Measurements from ENCODE around the gene TMEM182.

DNA sequence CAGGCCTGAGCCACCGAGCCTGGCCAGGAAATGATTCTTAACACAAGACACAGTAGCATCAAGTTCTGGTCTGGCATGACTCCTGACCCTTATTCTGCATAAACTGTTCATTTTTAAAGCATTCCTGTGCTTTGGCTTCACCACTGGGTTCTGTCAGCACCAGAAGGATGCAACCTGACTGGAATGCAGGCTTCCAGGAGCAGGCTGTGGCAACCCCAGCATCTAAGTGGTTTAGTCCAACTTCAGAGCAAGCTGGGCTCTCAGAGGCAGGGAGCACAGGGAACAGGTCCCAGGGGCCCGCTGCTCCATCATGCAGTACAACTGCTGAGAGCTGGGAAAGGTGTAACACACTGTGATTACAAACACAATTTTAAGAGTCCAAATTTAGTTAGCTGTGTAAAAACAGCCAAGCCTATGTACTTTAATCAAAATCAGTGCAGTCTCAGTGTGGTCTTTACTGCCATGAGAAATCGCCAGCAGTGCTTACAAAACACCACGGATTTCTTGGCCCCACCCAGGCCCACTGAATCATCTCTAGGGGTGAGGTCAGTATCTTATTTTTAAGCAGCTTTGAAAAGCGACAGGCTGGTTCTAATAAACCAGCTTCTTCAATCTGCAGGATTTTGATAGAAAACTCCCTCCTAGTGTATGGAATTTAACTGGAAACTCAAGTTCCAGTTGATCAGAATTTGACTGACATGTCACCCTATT lies 44.4 kb upstream of the TMEM182 start:
- TF ChIP-seq POLR2A (IDR thresholded peaks at IDR 0.05) (no peak), CTCF (IDR thresholded peaks at IDR 0.05) (no peak)

Data from tibial nerve (tissue), 3 donors.